MM.1S (cell line): ENCODE data around the gene FYN.

Experiments used
- DNase-seq: peaks from one replicate; pipeline ENCODE4 v3.0.0-alpha.2; 2015
- H2AFZ ChIP-seq: fragments of 300-600 bp; sonication (generic); 2 replicates; pipeline ENCODE4 v1.6.0; 2016; ENCODE audit warnings: antibody characterized with exemption, low read length
- H3F3A ChIP-seq: fragments of 300-600 bp; sonication (generic); 2 replicates; pipeline ENCODE4 v1.6.1; 2016; ENCODE audit warnings: mild to moderate bottlenecking, antibody characterized with exemption, low read length, moderate library complexity, mixed read lengths; ENCODE audit not compliant: insufficient read depth
- H3K27ac ChIP-seq: fragments of 300-600 bp; sonication (generic); 2 replicates; pipeline ENCODE4 v1.5.1; 2016; ENCODE audit warnings: mild to moderate bottlenecking, low read length
- H3K27me3 ChIP-seq: fragments of 300-600 bp; sonication (generic); replicated peaks from 2 replicates; pipeline ENCODE4 v1.6.0; 2016; ENCODE audit warnings: low read length; ENCODE audit not compliant: insufficient read depth
- H3K36me3 ChIP-seq: fragments of 300-600 bp; sonication (generic); replicated peaks from 2 replicates; pipeline ENCODE4 v1.6.1; 2016; ENCODE audit warnings: mild to moderate bottlenecking, low read length, mixed read lengths; ENCODE audit not compliant: insufficient read depth
- H3K4me1 ChIP-seq: fragments of 300-600 bp; sonication (generic); 2 replicates; pipeline ENCODE4 v1.6.1; 2016; ENCODE audit warnings: low read length, mixed read lengths
- H3K4me2 ChIP-seq: fragments of 300-600 bp; sonication (generic); 2 replicates; pipeline ENCODE4 v1.6.0; 2016; ENCODE audit warnings: low read depth, low read length
- H3K4me3 ChIP-seq: fragments of 300-600 bp; sonication (generic); 2 replicates; pipeline ENCODE4 v1.5.1; 2016; ENCODE audit warnings: low read length, mixed read lengths
- H3K79me2 ChIP-seq: fragments of 300-600 bp; sonication (generic); 2 replicates; pipeline ENCODE4 v1.6.1; 2016; ENCODE audit warnings: mixed run types, low read length, mixed read lengths
- H3K9ac ChIP-seq: fragments of 300-600 bp; sonication (generic); 2 replicates; pipeline ENCODE4 v1.6.1; 2016; ENCODE audit warnings: low read length, mixed read lengths
- H3K9me2 ChIP-seq: fragments of 300-600 bp; sonication (generic); replicated peaks from 2 replicates; pipeline ENCODE4 v1.6.1; 2016; ENCODE audit warnings: mild to moderate bottlenecking, low read length, mixed read lengths; ENCODE audit not compliant: insufficient read depth
- H3K9me3 ChIP-seq: fragments of 300-600 bp; sonication (generic); replicated peaks from 2 replicates; pipeline ENCODE4 v1.6.1; 2016; ENCODE audit warnings: mild to moderate bottlenecking, low read length, mixed read lengths; ENCODE audit not compliant: insufficient read depth
- H4K20me1 ChIP-seq: fragments of 300-600 bp; sonication (generic); 2 replicates; pipeline ENCODE4 v1.6.1; 2016; ENCODE audit warnings: mild to moderate bottlenecking, low read length, moderate library complexity, mixed read lengths; ENCODE audit not compliant: insufficient read depth
- CTCF ChIP-seq: fragments of 300-600 bp; sonication (generic); IDR thresholded peaks from 2 replicates; pipeline ENCODE4 v1.5.1; 2016; ENCODE audit warnings: antibody characterized with exemption, low read length, mixed read lengths
- EZH2 ChIP-seq: fragments of 300-600 bp; sonication (generic); optimal IDR thresholded peaks from 2 replicates; pipeline ENCODE3; 2017; ENCODE audit warnings: low read depth, mild to moderate bottlenecking, antibody characterized with exemption, low read length, mixed read lengths
- EZH2phosphoT487 ChIP-seq: fragments of 300-600 bp; sonication (generic); IDR thresholded peaks from 2 replicates; pipeline ENCODE4 v1.6.1; 2018; ENCODE audit warnings: antibody characterized with exemption, low read length

Gene FYN

GRCh38 chr6:111746983-111747382 lies 126.3 kb downstream of the FYN start:
- no peaks in the 10 kb centered on the region for H4K20me1 ChIP-seq
- H3K27ac ChIP-seq = no peak overlapping the region
- H3K9ac ChIP-seq = no peak overlapping the region
- no peak overlapping the region for H3K4me2 ChIP-seq
- H3K9me3 ChIP-seq = no peaks in the 10 kb centered on the region
- H3K36me3 ChIP-seq = no peaks in the 10 kb centered on the region
- no peaks in the 10 kb centered on the region for H3K27me3 ChIP-seq
- no peak for DNase-seq
- TF ChIP-seq CTCF (no peak), EZH2 (no peak), EZH2phosphoT487 (no peak)
- H2AFZ ChIP-seq = no peak overlapping the region
- peaks cover 16% of the 10 kb centered on the region for H3K4me1 ChIP-seq
- H3K79me2 ChIP-seq = no peaks in the 10 kb centered on the region
- peaks cover 3% of the 10 kb centered on the region; the same call in 1 of the 2 replicates for H3F3A ChIP-seq
- no peak overlapping the region for H3K4me3 ChIP-seq
- no peaks in the 10 kb centered on the region for H3K9me2 ChIP-seq

- Histone ChIP-seq H3K36me3 (no peaks in the 10 kb centered on the region), H3K27me3 (no peaks in the 10 kb centered on the region), H3K27ac (no peak overlapping the region), H2AFZ (no peak overlapping the region), H3F3A (no peaks in the 10 kb centered on the region), H4K20me1 (no peaks in the 10 kb centered on the region), H3K9ac (no peak overlapping the region), H3K9me3 (no peaks in the 10 kb centered on the region), H3K9me2 (no peaks in the 10 kb centered on the region), H3K79me2 (no peaks in the 10 kb centered on the region), H3K4me1 (peaks cover 4% of the 10 kb centered on the region), H3K4me2 (no peak overlapping the region), H3K4me3 (no peak overlapping the region)
- no peak for DNase-seq
- TF ChIP-seq EZH2phosphoT487 = no peak
- no peak for TF ChIP-seq CTCF
- TF ChIP-seq EZH2 = no peak
Observed at GRCh38 chr6:111745636-111746035, 127.6 kb downstream of the FYN start.

- Histone ChIP-seq H3K4me3 (no peak overlapping the region), H3K9me3 (no peaks in the 10 kb centered on the region), H2AFZ (no peak overlapping the region), H3K9me2 (no peaks in the 10 kb centered on the region), H3K9ac (no peak overlapping the region), H3F3A (no peaks in the 10 kb centered on the region), H4K20me1 (no peaks in the 10 kb centered on the region), H3K4me1 (no peaks in the 10 kb centered on the region), H3K36me3 (no peaks in the 10 kb centered on the region), H3K27me3 (no peaks in the 10 kb centered on the region), H3K27ac (no peak overlapping the region), H3K4me2 (no peak overlapping the region), H3K79me2 (no peaks in the 10 kb centered on the region)
- TF ChIP-seq CTCF = no peak
- TF ChIP-seq EZH2phosphoT487 = no peak
- TF ChIP-seq EZH2 = no peak
- no peak for DNase-seq
Observed at GRCh38 chr6:111745186-111745585, 128.1 kb downstream of the FYN start.
